CD8-positive, alpha-beta memory T cell (primary cell): ENCODE results near the gene TNK1. TPM values are rescaled to one million over a fixed set of nuclear protein-coding genes. Genes with fewer than 3 reads are reported as not detected.
"Not testable (repeated sequence)": the region's sequence is repeated elsewhere in the genome, so short reads cannot be mapped to it uniquely, and the experiment has no call there.

Experiments used
- CTCF ChIA-PET: fragments of 350-600 bp; sonication (Branson Sonifier 250); formaldehyde crosslinking; loops from one replicate; lab custom pipeline; 2021; ENCODE audit warnings: antibody characterized with exemption; lab: Charles Lee
- POLR2A ChIA-PET: fragments of 350-600 bp; sonication (Branson Sonifier 250); formaldehyde crosslinking; loops from one replicate; lab custom pipeline; 2021; ENCODE audit warnings: antibody characterized with exemption; lab: Charles Lee
- DNase-seq, 5 donors: peaks; one replicate each; pipeline versions ENCODE4 v3.0.0 to v3.0.0-alpha.2; 2020 to 2022; ENCODE audit warnings: mixed read lengths in 1 of 5
- H3K27ac ChIP-seq: one replicate; pipeline ENCODE4 v1.7.0; 2013; ENCODE audit warnings: low read depth, mild to moderate bottlenecking, low read length, moderate library complexity
- H3K27me3 ChIP-seq: 2 replicates; pipeline ENCODE4 v1.7.0; 2013; ENCODE audit warnings: low read length, mild to moderate bottlenecking; ENCODE audit not compliant: insufficient read depth, poor library complexity, severe bottlenecking
- H3K36me3 ChIP-seq: 2 replicates; pipeline ENCODE4 v1.7.0; 2013; ENCODE audit warnings: mild to moderate bottlenecking, low read length, moderate library complexity; ENCODE audit not compliant: insufficient read depth
- H3K4me1 ChIP-seq: 2 replicates; pipeline ENCODE4 v1.7.0; 2013; ENCODE audit warnings: mild to moderate bottlenecking, low read length, moderate library complexity; ENCODE audit not compliant: insufficient read depth
- H3K4me3 ChIP-seq: 2 replicates; pipeline ENCODE4 v1.7.0; 2013; ENCODE audit warnings: mild to moderate bottlenecking, low read length
- H3K9me3 ChIP-seq: 2 replicates; pipeline ENCODE4 v1.7.0; 2013; ENCODE audit warnings: mild to moderate bottlenecking, low read length
- H3K27ac Mint-ChIP-seq, 8 donors: one replicate each; pipeline ENCODE4 v1.8.0; 2020 to 2021; ENCODE audit warnings: mixed read lengths in 8 of 8, mild to moderate bottlenecking in 6 of 8, inconsistent platforms in 3 of 8, moderate library complexity in 3 of 8
- H3K27me3 Mint-ChIP-seq, 2 donors: one replicate each; pipeline ENCODE4 v1.8.0; 2020 to 2021; ENCODE audit warnings: mixed read lengths in 2 of 2, mild to moderate bottlenecking in 1 of 2, moderate library complexity in 1 of 2
- H3K36me3 Mint-ChIP-seq, 3 donors: one replicate each; pipeline ENCODE4 v1.8.0; 2020 to 2021; ENCODE audit warnings: mixed read lengths in 3 of 3, inconsistent platforms in 1 of 3, mild to moderate bottlenecking in 1 of 3
- H3K4me1 Mint-ChIP-seq, 3 donors: one replicate each; pipeline ENCODE4 v1.8.0; 2020 to 2021; ENCODE audit warnings: mixed read lengths in 3 of 3, inconsistent platforms in 1 of 3, mild to moderate bottlenecking in 1 of 3
- H3K4me3 Mint-ChIP-seq, 7 donors: one replicate each; pipeline ENCODE4 v1.8.0; 2020 to 2021; ENCODE audit warnings: mixed read lengths in 7 of 7, mild to moderate bottlenecking in 6 of 7, moderate library complexity in 4 of 7, inconsistent platforms in 2 of 7
- H3K9me3 Mint-ChIP-seq, 5 donors: one replicate each; pipeline ENCODE4 v1.8.0; 2020 to 2022; ENCODE audit warnings: mixed read lengths in 5 of 5, mild to moderate bottlenecking in 3 of 5, moderate library complexity in 2 of 5, inconsistent platforms in 1 of 5
- polyA plus RNA-seq: library from polyadenylated mRNA; unstranded; fragments of 300-500 nt; fragmentation: Illumina TruSeq; gene quantifications from one replicate; pipeline ENCODE4 v1.2.3, GENCODE V29; 2021
- total RNA-seq, 2 experiments: library from RNA; stranded (reverse); gene quantifications; one replicate each; pipeline ENCODE4 v1.2.3, GENCODE V29; 2021

Gene TNK1
- total and polyA plus RNA-seq, 3 experiments from 2014 or later = 3.1 to 5.8 (median 4.4) TPM

DNA sequence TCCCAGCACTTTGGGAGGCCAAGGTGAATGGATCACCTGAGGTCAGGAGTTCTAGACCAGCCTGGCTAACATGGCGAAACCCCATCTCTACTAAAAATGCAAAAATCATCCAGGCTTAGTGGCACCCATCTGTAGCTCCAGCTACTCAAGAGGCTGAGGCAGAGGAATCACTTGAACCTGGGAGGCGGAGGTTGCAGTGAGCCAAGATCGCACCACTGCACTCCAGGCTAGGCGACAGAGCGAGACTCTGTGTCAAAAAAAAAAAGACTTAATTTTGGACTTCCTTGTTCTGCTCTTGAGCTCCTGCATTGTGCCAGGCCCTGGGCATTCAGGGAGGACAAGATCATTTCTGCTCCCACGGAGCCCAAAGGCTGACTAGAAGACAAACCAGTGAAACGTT lies 43.3 kb upstream of the TNK1 start:
- CTCF ChIA-PET = interaction anchor here (1.0 to 8.9 kb wide), 9 partner anchors 10 to 99 kb away, joined by 3 to 85 read pairs (median 18); partner anchors contain the start of genes NEURL4, TMEM102, TMEM256 and TMEM95
- not testable (repeated sequence) for H3K27me3 ChIP-seq, H3K9me3 Mint-ChIP-seq, H3K9me3 ChIP-seq, DNase-seq, H3K27ac ChIP-seq, H3K27me3 Mint-ChIP-seq
- POLR2A ChIA-PET = interaction anchor here (1.2 to 2.2 kb wide), 9 partner anchors 8 to 223 kb away, joined by 4 to 24 read pairs (median 9); partner anchors contain the start of genes GPS2, SENP3 and TMEM256
- Histone ChIP-seq H3K4me1 (peaks cover 60% of the 10 kb centered on the region), H3K36me3 (peaks cover 21% of the 10 kb centered on the region), H3K4me3 (peak overlapping the region; percentile 99)
- Mint-ChIP-seq H3K27ac (peak overlapping the region; percentile 21 to 98 (median 96)), H3K4me3 (peak overlapping the region; percentile 88 to 98 (median 93)), H3K36me3 (peaks cover 0 to 47% (median 7%) of the 10 kb centered on the region in 3 donors), H3K4me1 (peaks cover 43 to 62% (median 59%) of the 10 kb centered on the region in 3 donors)

- Mint-ChIP-seq H3K27ac (peak overlapping the region in 6 of 8 donors; percentile 32 to 72 (median 54)), H3K36me3 (peaks cover 0 to 70% (median 13%) of the 10 kb centered on the region in 3 donors), H3K4me1 (peaks cover 36 to 50% (median 45%) of the 10 kb centered on the region in 3 donors), H3K9me3 (no peaks in the 10 kb centered on the region), H3K4me3 (peak overlapping the region in 3 of 7 donors; percentile 37 to 89 (median 68)), H3K27me3 (no peaks in the 10 kb centered on the region)
- no peak for DNase-seq
- Histone ChIP-seq H3K27me3 (no peaks in the 10 kb centered on the region), H3K27ac (no peak overlapping the region), H3K4me3 (no peak overlapping the region), H3K9me3 (no peaks in the 10 kb centered on the region), H3K36me3 (peaks cover 42% of the 10 kb centered on the region), H3K4me1 (peaks cover 40% of the 10 kb centered on the region)
- POLR2A ChIA-PET = no interaction called here
- CTCF ChIA-PET = interaction anchor here (8.9 kb wide), 1 partner anchor 15 kb away, joined by 85 read pairs; the partner anchor contains the start of gene NEURL4
Measured at GRCh38 chr17:7340179-7340578, 40.7 kb upstream of the TNK1 start.

GRCh38 chr17:7341842-7342241 lies 39.0 kb upstream of the TNK1 start:
- H3K4me3 ChIP-seq = no peak overlapping the region
- H3K4me1 Mint-ChIP-seq = peaks cover 26 to 41% (median 38%) of the 10 kb centered on the region in 3 donors
- ChIA-PET POLR2A (no interaction called here), CTCF (interaction anchor here (0.7 to 8.9 kb wide), 4 partner anchors 9 to 62 kb away, joined by 3 to 85 read pairs (median 4); partner anchors contain the start of genes NEURL4 and TMEM95)
- peak overlapping the region in 1 of 7 donors; percentile 59 for H3K4me3 Mint-ChIP-seq
- H3K9me3 Mint-ChIP-seq = no peaks in the 10 kb centered on the region
- H3K27me3 Mint-ChIP-seq = no peaks in the 10 kb centered on the region
- H3K27ac Mint-ChIP-seq = peak overlapping the region in 4 of 8 donors; percentile 58 to 75 (median 67)
- H3K36me3 ChIP-seq = peaks cover 58% of the 10 kb centered on the region
- H3K27me3 ChIP-seq = no peaks in the 10 kb centered on the region
- H3K9me3 ChIP-seq = no peaks in the 10 kb centered on the region
- H3K36me3 Mint-ChIP-seq = peaks cover 0 to 80% (median 16%) of the 10 kb centered on the region in 3 donors
- no peak overlapping the region for H3K27ac ChIP-seq
- DNase-seq = peak in 1 of 5 donors; percentile 36
- H3K4me1 ChIP-seq = peaks cover 29% of the 10 kb centered on the region

DNA sequence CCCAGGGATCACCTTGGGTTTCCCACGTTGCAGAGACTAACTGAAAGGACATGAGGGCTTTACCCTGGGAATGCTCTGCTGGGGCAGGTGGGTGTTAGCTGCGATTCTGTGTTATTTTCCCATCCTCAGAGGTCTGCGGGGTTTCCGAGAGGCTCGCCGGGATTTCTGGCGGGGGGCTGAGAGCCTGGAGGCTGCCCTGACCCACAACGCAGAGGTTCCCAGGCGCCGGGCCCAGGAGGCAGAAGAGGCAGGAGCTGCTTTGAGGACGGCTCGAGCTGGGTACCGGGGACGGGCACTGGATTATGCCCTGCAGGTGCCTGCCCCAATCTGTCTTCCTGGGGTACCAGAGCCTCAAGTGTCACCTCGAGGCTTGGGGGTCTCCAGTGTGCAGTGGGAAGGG lies 37.6 kb upstream of the TNK1 start:
- ChIA-PET POLR2A (interaction anchor here (1.0 to 1.5 kb wide), 2 partner anchors 38 to 39 kb away, joined by 4 read pairs; no protein-coding TSS in a partner anchor), CTCF (interaction anchor here (1.4 to 9.3 kb wide), 4 partner anchors 7 to 62 kb away, joined by 3 to 79 read pairs (median 10); partner anchors contain the start of genes ACAP1 and SLC2A4)
- Histone ChIP-seq H3K4me1 (peaks cover 19% of the 10 kb centered on the region), H3K9me3 (no peaks in the 10 kb centered on the region), H3K27ac (no peak overlapping the region), H3K4me3 (no peak overlapping the region), H3K27me3 (no peaks in the 10 kb centered on the region), H3K36me3 (peaks cover 72% of the 10 kb centered on the region)
- Mint-ChIP-seq H3K4me3 (no peak overlapping the region), H3K36me3 (peaks cover 0 to 82% (median 17%) of the 10 kb centered on the region in 3 donors), H3K27ac (peak overlapping the region in 3 of 8 donors; percentile 75 to 81 (median 78)), H3K4me1 (peaks cover 15 to 32% (median 25%) of the 10 kb centered on the region in 3 donors), H3K9me3 (no peaks in the 10 kb centered on the region), H3K27me3 (no peaks in the 10 kb centered on the region)
- DNase-seq = no peak

GRCh38 chr17:7346761-7347614 lies 33.9 kb upstream of the TNK1 start:
- H3K27me3 ChIP-seq = no peaks in the 10 kb centered on the region
- H3K4me1 Mint-ChIP-seq = peaks cover 17 to 40% (median 20%) of the 10 kb centered on the region in 3 donors
- H3K36me3 Mint-ChIP-seq = peaks cover 0 to 73% (median 13%) of the 10 kb centered on the region in 3 donors
- no peaks in the 10 kb centered on the region for H3K27me3 Mint-ChIP-seq
- H3K9me3 Mint-ChIP-seq = no peaks in the 10 kb centered on the region
- peak overlapping the region in 5 of 8 donors; percentile 16 to 92 (median 74) for H3K27ac Mint-ChIP-seq
- DNase-seq = no peak
- ChIA-PET POLR2A (interaction anchor here (1.1 kb wide), 1 partner anchor 17 kb away, joined by 4 read pairs; the partner anchor contains the start of gene NEURL4), CTCF (interaction anchor here (1.8 to 9.3 kb wide), 3 partner anchors 11 to 51 kb away, joined by 4 to 79 read pairs (median 14); partner anchors contain the start of gene ACAP1)
- H3K9me3 ChIP-seq = no peaks in the 10 kb centered on the region
- no peak overlapping the region for H3K4me3 ChIP-seq
- H3K27ac ChIP-seq = no peak overlapping the region
- peaks cover 15% of the 10 kb centered on the region for H3K4me1 ChIP-seq
- H3K36me3 ChIP-seq = peaks cover 57% of the 10 kb centered on the region
- no peak overlapping the region for H3K4me3 Mint-ChIP-seq

DNA sequence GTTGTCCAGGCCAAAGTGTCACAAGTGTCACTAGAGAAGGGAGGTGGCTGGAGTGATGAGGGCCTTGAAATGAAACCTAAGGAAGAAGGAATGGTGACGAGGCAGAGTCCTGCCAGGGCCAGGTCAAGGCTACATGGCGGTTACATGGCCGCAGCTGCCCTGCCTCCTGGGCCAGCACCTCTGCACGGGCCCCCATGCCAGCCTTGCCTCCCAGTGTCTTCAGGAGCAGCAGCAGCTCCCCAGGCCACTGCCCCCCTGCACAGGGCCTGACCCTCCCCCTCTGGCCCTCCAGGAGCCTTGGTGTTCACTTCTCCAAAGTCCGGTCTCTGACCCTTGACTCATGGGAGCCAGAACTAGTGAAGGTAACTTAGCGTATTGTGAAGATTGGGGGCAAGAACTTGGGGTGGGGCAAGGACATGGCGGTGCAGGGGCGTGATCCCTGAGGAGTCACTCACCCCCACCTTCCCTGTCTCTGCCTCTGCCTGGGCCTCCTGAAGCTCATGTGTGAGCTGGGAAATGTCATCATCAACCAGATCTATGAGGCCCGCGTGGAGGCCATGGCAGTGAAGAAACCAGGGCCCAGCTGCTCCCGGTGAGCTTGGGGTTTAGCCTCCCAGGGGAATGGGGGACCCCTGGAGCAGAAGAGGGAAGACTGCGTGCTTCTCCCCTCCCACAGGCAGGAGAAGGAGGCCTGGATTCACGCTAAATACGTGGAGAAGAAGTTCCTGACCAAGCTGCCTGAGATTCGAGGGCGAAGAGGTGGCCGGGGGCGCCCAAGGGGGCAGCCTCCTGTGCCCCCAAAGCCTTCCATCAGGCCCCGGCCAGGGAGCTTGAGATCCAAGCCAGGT lies 33.0 kb upstream of the TNK1 start:
- no peaks in the 10 kb centered on the region for H3K27me3 ChIP-seq
- DNase-seq = no peak
- H3K9me3 ChIP-seq = no peaks in the 10 kb centered on the region
- H3K36me3 Mint-ChIP-seq = peaks cover 0 to 70% (median 13%) of the 10 kb centered on the region in 3 donors
- H3K27me3 Mint-ChIP-seq = no peaks in the 10 kb centered on the region
- CTCF ChIA-PET = interaction anchor here (0.9 to 9.3 kb wide), 5 partner anchors 12 to 24 kb away, joined by 3 to 79 read pairs (median 4); partner anchors contain the start of genes ACAP1 and NEURL4
- POLR2A ChIA-PET = interaction anchor here (0.7 kb wide), 1 partner anchor 11 kb away, joined by 3 read pairs; the partner anchor contains the start of gene ACAP1
- H3K27ac Mint-ChIP-seq = peak overlapping the region in 6 of 8 donors; percentile 17 to 96 (median 84)
- H3K4me3 Mint-ChIP-seq = no peak overlapping the region
- H3K36me3 ChIP-seq = peaks cover 51% of the 10 kb centered on the region
- no peak overlapping the region for H3K27ac ChIP-seq
- no peak overlapping the region for H3K4me3 ChIP-seq
- H3K9me3 Mint-ChIP-seq = no peaks in the 10 kb centered on the region
- peaks cover 23 to 48% (median 26%) of the 10 kb centered on the region in 3 donors for H3K4me1 Mint-ChIP-seq
- peaks cover 22% of the 10 kb centered on the region for H3K4me1 ChIP-seq
